H1 (cell line): ENCODE data around the gene PTCH2. TPM values are rescaled to one million over a fixed set of nuclear protein-coding genes. Genes with fewer than 3 reads are reported as not detected.

ENCODE experiments used
- ASH2L ChIP-seq: fragments of 200-600, 300-600 bp; sonication (generic); IDR thresholded peaks from one replicate; pipeline ENCODE4 v1.7.1; 2017; ENCODE audit warnings: low read length
- E2F6 ChIP-seq: IDR thresholded peaks from 2 replicates; pipeline ENCODE4 v1.6.1; 2012; ENCODE audit warnings: inconsistent platforms
- HDAC2 ChIP-seq, 2 experiments: fragments of 300-600 bp in 1 of 2; sonication (generic) in 1 of 2; IDR thresholded peaks; 2 replicates each; pipeline ENCODE4 v1.6.1; 2011 to 2012; ENCODE audit warnings: low read depth in 2 of 2, low read length in 2 of 2, mild to moderate bottlenecking in 2 of 2, moderate library complexity in 2 of 2, borderline replicate concordance in 1 of 2, inconsistent platforms in 1 of 2
- HDAC6 ChIP-seq: IDR thresholded peaks from one replicate; pipeline ENCODE4 v1.7.1; 2012; ENCODE audit warnings: low read depth, mild to moderate bottlenecking, inconsistent platforms, low read length, moderate library complexity
- KDM1A ChIP-seq: fragments of 200-600, 300-600 bp; sonication (generic); IDR thresholded peaks from 2 replicates; pipeline ENCODE4 v1.7.1; 2016; ENCODE audit warnings: mild to moderate bottlenecking, low read length, borderline replicate concordance
- RAD21 ChIP-seq, 2 experiments: IDR thresholded peaks in 1 of 2; conservative IDR thresholded peaks in 1 of 2; 2 replicates each; pipeline ENCODE4 v1.6.1; 2011; ENCODE audit warnings: low read depth in 2 of 2, low read length in 2 of 2, improper control_type of control experiment in 1 of 2, inconsistent platforms in 1 of 2, mild to moderate bottlenecking in 1 of 2, moderate library complexity in 1 of 2
- RNF2 ChIP-seq: fragments of 200-900, 300-1000 bp; sonication (generic); IDR thresholded peaks from 2 replicates; pipeline ENCODE4 v1.7.1; 2016; ENCODE audit warnings: borderline replicate concordance, low read depth, mild to moderate bottlenecking, antibody characterized with exemption, low read length; ENCODE audit not compliant: poor library complexity, severe bottlenecking; ENCODE audit errors: missing control alignments
- TAF1 ChIP-seq: IDR thresholded peaks from 2 replicates; pipeline ENCODE4 v1.6.1; 2011; ENCODE audit warnings: mild to moderate bottlenecking, low read depth, low read length
- TBP ChIP-seq: IDR thresholded peaks from 2 replicates; pipeline ENCODE4 v1.6.1; 2011; ENCODE audit warnings: low read depth, low read length, improper control_type of control experiment
- polyA plus RNA-seq, 7 experiments: library from polyadenylated mRNA; depleted of rRNA in 3 of 7; stranded (reverse) in 5 of 7; unstranded in 2 of 7; fragments of >200 nt in 5 of 7; fragments of 200-250 nt in 2 of 7; gene quantifications; 1 replicate in 5 of 7; 2 replicates in 1 of 7; 4 replicates in 1 of 7; pipeline versions ENCODE4 v1.2.1 to v1.2.3, GENCODE V29; 2011 to 2013; ENCODE audit warnings: missing spikeins in 2 of 7, mixed read lengths in 2 of 7
- total RNA-seq: library from RNA; stranded (reverse); fragmentation: NEBNext Ultra II Directional; extraction: Animal tissue kit (Norgen Biotek cat#: 25700); gene quantifications from 2 replicates; pipeline ENCODE4 v1.2.1, GENCODE V29; 2021
- TF ChIP-seq, protein P1 (sequence below): fragments of 300-600 bp; sonication (generic); IDR thresholded peaks from 2 replicates; pipeline ENCODE4 v1.7.1; 2012; ENCODE audit warnings: low read length, moderate library complexity, mild to moderate bottlenecking, inconsistent platforms; ENCODE audit not compliant: insufficient replicate concordance

The PTCH2 gene
- total and polyA plus RNA-seq, 2 of the 8 experiments (the other 6 are each of a cell fraction or from before 2014, with no cell fraction given), result 0.35 to 1.2 TPM

DNA sequence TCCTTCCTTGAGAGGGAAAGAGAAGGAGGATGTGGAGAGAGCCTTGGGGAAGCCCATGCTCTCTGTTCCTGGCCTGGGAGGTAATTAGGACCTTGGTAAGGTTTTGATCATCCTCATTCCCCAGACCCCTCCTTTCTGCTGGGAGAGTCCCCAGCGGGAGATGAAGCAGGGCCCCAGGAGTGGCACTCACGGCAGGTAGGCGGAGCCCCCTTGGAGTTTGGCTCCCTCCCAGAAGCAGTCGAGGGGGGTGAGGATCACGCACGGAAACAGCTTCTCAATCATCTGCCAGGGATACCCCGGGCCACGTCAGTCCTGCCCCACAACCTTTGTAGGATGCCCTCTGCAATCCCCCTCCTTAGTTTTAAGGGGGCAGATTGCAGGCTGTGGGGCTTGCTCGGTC is 11.5 kb downstream of the PTCH2 start (continued):
- TF ChIP-seq, protein P1, sequence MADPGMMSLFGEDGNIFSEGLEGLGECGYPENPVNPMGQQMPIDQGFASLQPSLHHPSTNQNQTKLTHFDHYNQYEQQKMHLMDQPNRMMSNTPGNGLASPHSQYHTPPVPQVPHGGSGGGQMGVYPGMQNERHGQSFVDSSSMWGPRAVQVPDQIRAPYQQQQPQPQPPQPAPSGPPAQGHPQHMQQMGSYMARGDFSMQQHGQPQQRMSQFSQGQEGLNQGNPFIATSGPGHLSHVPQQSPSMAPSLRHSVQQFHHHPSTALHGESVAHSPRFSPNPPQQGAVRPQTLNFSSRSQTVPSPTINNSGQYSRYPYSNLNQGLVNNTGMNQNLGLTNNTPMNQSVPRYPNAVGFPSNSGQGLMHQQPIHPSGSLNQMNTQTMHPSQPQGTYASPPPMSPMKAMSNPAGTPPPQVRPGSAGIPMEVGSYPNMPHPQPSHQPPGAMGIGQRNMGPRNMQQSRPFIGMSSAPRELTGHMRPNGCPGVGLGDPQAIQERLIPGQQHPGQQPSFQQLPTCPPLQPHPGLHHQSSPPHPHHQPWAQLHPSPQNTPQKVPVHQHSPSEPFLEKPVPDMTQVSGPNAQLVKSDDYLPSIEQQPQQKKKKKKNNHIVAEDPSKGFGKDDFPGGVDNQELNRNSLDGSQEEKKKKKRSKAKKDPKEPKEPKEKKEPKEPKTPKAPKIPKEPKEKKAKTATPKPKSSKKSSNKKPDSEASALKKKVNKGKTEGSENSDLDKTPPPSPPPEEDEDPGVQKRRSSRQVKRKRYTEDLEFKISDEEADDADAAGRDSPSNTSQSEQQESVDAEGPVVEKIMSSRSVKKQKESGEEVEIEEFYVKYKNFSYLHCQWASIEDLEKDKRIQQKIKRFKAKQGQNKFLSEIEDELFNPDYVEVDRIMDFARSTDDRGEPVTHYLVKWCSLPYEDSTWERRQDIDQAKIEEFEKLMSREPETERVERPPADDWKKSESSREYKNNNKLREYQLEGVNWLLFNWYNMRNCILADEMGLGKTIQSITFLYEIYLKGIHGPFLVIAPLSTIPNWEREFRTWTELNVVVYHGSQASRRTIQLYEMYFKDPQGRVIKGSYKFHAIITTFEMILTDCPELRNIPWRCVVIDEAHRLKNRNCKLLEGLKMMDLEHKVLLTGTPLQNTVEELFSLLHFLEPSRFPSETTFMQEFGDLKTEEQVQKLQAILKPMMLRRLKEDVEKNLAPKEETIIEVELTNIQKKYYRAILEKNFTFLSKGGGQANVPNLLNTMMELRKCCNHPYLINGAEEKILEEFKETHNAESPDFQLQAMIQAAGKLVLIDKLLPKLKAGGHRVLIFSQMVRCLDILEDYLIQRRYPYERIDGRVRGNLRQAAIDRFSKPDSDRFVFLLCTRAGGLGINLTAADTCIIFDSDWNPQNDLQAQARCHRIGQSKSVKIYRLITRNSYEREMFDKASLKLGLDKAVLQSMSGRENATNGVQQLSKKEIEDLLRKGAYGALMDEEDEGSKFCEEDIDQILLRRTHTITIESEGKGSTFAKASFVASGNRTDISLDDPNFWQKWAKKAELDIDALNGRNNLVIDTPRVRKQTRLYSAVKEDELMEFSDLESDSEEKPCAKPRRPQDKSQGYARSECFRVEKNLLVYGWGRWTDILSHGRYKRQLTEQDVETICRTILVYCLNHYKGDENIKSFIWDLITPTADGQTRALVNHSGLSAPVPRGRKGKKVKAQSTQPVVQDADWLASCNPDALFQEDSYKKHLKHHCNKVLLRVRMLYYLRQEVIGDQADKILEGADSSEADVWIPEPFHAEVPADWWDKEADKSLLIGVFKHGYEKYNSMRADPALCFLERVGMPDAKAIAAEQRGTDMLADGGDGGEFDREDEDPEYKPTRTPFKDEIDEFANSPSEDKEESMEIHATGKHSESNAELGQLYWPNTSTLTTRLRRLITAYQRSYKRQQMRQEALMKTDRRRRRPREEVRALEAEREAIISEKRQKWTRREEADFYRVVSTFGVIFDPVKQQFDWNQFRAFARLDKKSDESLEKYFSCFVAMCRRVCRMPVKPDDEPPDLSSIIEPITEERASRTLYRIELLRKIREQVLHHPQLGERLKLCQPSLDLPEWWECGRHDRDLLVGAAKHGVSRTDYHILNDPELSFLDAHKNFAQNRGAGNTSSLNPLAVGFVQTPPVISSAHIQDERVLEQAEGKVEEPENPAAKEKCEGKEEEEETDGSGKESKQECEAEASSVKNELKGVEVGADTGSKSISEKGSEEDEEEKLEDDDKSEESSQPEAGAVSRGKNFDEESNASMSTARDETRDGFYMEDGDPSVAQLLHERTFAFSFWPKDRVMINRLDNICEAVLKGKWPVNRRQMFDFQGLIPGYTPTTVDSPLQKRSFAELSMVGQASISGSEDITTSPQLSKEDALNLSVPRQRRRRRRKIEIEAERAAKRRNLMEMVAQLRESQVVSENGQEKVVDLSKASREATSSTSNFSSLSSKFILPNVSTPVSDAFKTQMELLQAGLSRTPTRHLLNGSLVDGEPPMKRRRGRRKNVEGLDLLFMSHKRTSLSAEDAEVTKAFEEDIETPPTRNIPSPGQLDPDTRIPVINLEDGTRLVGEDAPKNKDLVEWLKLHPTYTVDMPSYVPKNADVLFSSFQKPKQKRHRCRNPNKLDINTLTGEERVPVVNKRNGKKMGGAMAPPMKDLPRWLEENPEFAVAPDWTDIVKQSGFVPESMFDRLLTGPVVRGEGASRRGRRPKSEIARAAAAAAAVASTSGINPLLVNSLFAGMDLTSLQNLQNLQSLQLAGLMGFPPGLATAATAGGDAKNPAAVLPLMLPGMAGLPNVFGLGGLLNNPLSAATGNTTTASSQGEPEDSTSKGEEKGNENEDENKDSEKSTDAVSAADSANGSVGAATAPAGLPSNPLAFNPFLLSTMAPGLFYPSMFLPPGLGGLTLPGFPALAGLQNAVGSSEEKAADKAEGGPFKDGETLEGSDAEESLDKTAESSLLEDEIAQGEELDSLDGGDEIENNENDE, result no peak
- TF ChIP-seq HDAC2 (IDR thresholded peaks at IDR 0.05; ENCODE audit: borderline replicate concordance in 1 of 2, low read depth in 2 of 2, low read length in 2 of 2) (no peak), ASH2L (no peak), RAD21 (IDR thresholded peaks at IDR 0.05 in 1 of 2, conservative IDR thresholded peaks at IDR 0.05 in 1 of 2; ENCODE audit: low read depth in 2 of 2, low read length in 2 of 2) (no peak), HDAC6 (no peak), TAF1 (no peak), RNF2 (no peak), E2F6 (no peak), TBP (no peak), KDM1A (no peak)
